ENCODE measurements around the gene TUBGCP4. TPM values are rescaled to one million over a fixed set of nuclear protein-coding genes. Genes with fewer than 3 reads are reported as not detected.

The TUBGCP4 gene
- total RNA-seq, 1 experiment from 2014 or later = 37.6 TPM

DNA sequence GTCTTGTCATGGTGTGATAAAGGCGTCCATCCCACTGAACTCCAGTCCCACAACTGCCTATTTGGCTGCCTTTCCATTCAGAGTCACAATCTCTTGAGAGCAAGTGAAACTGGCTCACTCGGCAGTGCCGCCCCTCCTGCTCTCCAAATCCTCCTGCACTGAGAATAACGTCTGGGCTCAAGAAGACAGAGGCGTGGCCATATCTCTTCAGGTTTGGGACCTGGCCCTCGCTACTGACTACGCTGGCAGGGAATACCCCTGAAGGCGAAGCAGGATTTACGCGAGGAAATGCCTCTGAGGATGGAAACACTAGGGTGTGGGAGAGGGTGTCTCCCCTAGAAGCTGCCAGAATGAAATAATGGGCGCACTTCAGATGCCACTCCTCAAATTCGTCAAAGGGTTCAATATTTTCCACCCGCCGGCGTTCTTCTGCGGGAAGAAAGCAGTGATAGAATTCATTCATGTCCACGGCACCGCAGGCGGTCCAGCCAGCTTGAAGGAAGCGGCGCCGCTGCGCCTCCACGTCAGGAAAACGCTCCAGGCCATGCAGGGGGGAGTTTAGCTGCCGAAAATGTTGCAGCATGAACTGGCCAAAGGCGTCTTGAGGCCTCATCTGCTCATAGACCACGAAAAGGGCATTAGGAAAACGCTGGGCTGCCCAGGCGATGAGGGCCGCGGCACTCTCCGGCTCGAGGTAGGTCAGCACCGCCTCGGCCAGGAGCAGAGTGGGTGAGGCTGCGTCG is 41.5 kb upstream of the TUBGCP4 start:
- no peaks in the 10 kb centered on the region for H3K27me3 ChIP-seq (replicated peaks; ENCODE audit: insufficient read depth, low read depth, low read length, poor library complexity)
- no peaks in the 10 kb centered on the region for H3K9me3 ChIP-seq (ENCODE audit: low read depth, low read length, poor library complexity, severe bottlenecking)
- peak overlapping the region; percentile 68 for H3K4me3 ChIP-seq (ENCODE audit: low read depth, low read length, poor library complexity, severe bottlenecking)
- peaks cover 6% of the 10 kb centered on the region for H3K36me3 ChIP-seq (ENCODE audit: insufficient read depth, low read length, poor library complexity, severe bottlenecking)
- BruUV-seq (replicated peaks) = TSS peak; percentile 38
- TF ChIP-seq, protein P1, sequence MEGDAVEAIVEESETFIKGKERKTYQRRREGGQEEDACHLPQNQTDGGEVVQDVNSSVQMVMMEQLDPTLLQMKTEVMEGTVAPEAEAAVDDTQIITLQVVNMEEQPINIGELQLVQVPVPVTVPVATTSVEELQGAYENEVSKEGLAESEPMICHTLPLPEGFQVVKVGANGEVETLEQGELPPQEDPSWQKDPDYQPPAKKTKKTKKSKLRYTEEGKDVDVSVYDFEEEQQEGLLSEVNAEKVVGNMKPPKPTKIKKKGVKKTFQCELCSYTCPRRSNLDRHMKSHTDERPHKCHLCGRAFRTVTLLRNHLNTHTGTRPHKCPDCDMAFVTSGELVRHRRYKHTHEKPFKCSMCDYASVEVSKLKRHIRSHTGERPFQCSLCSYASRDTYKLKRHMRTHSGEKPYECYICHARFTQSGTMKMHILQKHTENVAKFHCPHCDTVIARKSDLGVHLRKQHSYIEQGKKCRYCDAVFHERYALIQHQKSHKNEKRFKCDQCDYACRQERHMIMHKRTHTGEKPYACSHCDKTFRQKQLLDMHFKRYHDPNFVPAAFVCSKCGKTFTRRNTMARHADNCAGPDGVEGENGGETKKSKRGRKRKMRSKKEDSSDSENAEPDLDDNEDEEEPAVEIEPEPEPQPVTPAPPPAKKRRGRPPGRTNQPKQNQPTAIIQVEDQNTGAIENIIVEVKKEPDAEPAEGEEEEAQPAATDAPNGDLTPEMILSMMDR (conservative IDR thresholded peaks at IDR 0.05; ENCODE audit: low read depth, low read length) = no peak
- no peak for TF ChIP-seq EZH2 (IDR thresholded peaks at IDR 0.05; ENCODE audit: borderline replicate concordance, low read depth, low read length, poor library complexity, severe bottlenecking)
- DNase-seq (ENCODE audit: low spot score) = peak; percentile 59
- intact Hi-C loops (cut with micrococcal nuclease; ENCODE audit: unreplicated experiment) = no loop called here
- H3K27ac ChIP-seq (ENCODE audit: low read depth, low read length, poor library complexity, severe bottlenecking) = peak overlapping the region; percentile 95
- ChIA-PET POLR2A (ENCODE audit: low non-redundant PET) (no interaction called here), CTCF (no interaction called here)
- peaks cover 15% of the 10 kb centered on the region for H3K4me1 ChIP-seq (ENCODE audit: insufficient read depth, low read length, poor library complexity, severe bottlenecking)

DNA sequence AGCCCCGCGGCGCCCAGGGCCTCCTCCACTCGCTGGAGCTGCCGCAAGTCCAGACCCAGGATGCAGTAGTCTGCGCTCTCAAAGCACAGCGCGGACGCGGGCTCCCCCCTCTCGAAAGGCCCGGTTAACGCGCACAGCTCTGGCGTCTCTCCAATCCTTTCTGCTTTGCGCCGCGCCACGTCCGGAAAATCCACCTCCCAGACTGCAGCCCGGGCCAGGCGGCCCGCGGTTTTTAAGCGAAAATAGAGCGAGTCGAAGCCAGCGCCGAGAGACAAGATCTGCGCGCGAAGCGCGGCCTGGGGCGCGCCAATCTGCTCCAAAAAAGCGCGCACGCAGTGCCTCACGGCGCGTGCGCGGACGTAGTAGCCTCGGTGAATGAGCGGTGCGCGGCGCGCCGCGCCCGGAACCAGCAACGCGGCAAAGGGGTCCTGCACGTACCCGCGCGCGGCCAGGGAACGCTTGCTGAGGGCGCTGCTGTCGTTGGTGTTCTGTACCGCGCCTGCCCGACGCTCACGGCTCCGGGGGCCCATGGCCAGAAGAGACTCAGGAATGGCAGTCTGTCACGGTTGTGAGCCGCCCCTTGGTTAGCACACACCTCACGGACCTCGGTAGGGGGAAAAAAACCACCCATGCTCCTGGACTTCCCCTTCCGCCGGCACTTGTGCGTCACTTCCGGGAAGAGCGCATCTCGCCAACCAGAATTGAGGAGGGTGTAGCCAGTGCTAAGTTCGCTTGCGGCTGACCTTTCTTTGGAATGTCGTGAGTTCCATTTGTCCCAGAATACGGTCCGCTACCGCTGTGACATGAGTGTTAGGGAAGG is 40.7 kb upstream of the TUBGCP4 start, which contains the start of gene LCMT2:
Gene LCMT2, minus strand, starts transcription at position 614 of the 820 bp plus-strand sequence. Its CDS starts 84 bp downstream, at position 530.
- no peaks in the 10 kb centered on the region for H3K9me3 ChIP-seq (ENCODE audit: low read depth, low read length, poor library complexity, severe bottlenecking)
- BruUV-seq (replicated peaks) = no TSS peak
- intact Hi-C loops (cut with micrococcal nuclease; ENCODE audit: unreplicated experiment) = no loop called here
- H3K4me1 ChIP-seq (ENCODE audit: insufficient read depth, low read length, poor library complexity, severe bottlenecking) = peaks cover 14% of the 10 kb centered on the region
- DNase-seq (ENCODE audit: low spot score) = peak; percentile 97
- no peak for TF ChIP-seq EZH2 (IDR thresholded peaks at IDR 0.05; ENCODE audit: borderline replicate concordance, low read depth, low read length, poor library complexity, severe bottlenecking)
- TF ChIP-seq, protein P1 (conservative IDR thresholded peaks at IDR 0.05; ENCODE audit: low read depth, low read length) = no peak
- H3K27me3 ChIP-seq (replicated peaks; ENCODE audit: insufficient read depth, low read depth, low read length, poor library complexity) = no peaks in the 10 kb centered on the region
- CTCF ChIA-PET = no interaction called here
- peaks cover 6% of the 10 kb centered on the region for H3K36me3 ChIP-seq (ENCODE audit: insufficient read depth, low read length, poor library complexity, severe bottlenecking)
- H3K27ac ChIP-seq (ENCODE audit: low read depth, low read length, poor library complexity, severe bottlenecking) = peak within 1 kb of the TSS; percentile 95
- peak within 1 kb of the TSS; percentile 68 for H3K4me3 ChIP-seq (ENCODE audit: low read depth, low read length, poor library complexity, severe bottlenecking)
- POLR2A ChIA-PET (ENCODE audit: low non-redundant PET) = no interaction called here

DNA sequence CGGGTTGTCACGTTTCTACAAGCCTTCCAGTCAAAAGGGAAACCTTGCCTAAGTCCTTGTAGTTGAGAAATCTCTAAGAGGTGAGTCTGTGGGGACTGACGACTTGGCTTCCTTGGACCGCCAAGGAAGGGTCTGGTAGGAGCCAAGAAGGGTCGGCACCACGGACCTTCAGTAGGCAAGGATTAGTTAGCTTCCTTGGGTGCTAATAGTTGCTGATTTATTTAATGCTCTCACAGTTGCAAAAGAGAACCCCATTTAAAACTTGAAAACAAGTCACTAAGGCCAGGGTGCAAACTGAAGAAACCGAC is 40.2 kb upstream of the TUBGCP4 start:
- H3K36me3 ChIP-seq (ENCODE audit: insufficient read depth, low read length, poor library complexity, severe bottlenecking) = peaks cover 6% of the 10 kb centered on the region
- ChIA-PET POLR2A (ENCODE audit: low non-redundant PET) (no interaction called here), CTCF (no interaction called here)
- H3K27ac ChIP-seq (ENCODE audit: low read depth, low read length, poor library complexity, severe bottlenecking) = peak overlapping the region; percentile 95
- no peak for DNase-seq (ENCODE audit: low spot score)
- intact Hi-C loops (cut with micrococcal nuclease; ENCODE audit: unreplicated experiment) = no loop called here
- no peak for TF ChIP-seq EZH2 (IDR thresholded peaks at IDR 0.05; ENCODE audit: borderline replicate concordance, low read depth, low read length, poor library complexity, severe bottlenecking)
- TF ChIP-seq, protein P1 (conservative IDR thresholded peaks at IDR 0.05; ENCODE audit: low read depth, low read length) = no peak
- H3K4me3 ChIP-seq (ENCODE audit: low read depth, low read length, poor library complexity, severe bottlenecking) = peak overlapping the region; percentile 68
- BruUV-seq (replicated peaks) = TSS peak; percentile 88
- H3K9me3 ChIP-seq (ENCODE audit: low read depth, low read length, poor library complexity, severe bottlenecking) = no peaks in the 10 kb centered on the region
- H3K4me1 ChIP-seq (ENCODE audit: insufficient read depth, low read length, poor library complexity, severe bottlenecking) = peaks cover 12% of the 10 kb centered on the region
- H3K27me3 ChIP-seq (replicated peaks; ENCODE audit: insufficient read depth, low read depth, low read length, poor library complexity) = no peaks in the 10 kb centered on the region

All from A673 (cell line).